HEK293 (cell line): Measurements from ENCODE around the gene TRAF2.
A peak's percentile ranks its signal among the peaks of the same experiment; 100 is the strongest.

Experiments used
- CTCF ChIA-PET: fragments of 350-600 bp; formaldehyde crosslinking; extraction: SDS; loops from one replicate; lab custom pipeline; 2021; ENCODE audit warnings: antibody characterized with exemption; lab: Yijun Ruan, JAX
- POLR2A ChIA-PET: fragments of 300-600 bp; formaldehyde crosslinking; extraction: SDS; loops from one replicate; lab custom pipeline; 2020; ENCODE audit warnings: antibody characterized with exemption, inconsistent platforms; lab: Yijun Ruan, JAX
- H3K27ac ChIP-seq: fragments of 200-500 bp; sonication (Bioruptor generic); 2 replicates; pipeline ENCODE4 v1.5.1; 2014; ENCODE audit warnings: low read depth, low read length, control low read depth, inconsistent platforms; ENCODE audit errors: extremely low read depth
- H3K36me3 ChIP-seq, 2 experiments: fragments of 200-500 bp in 1 of 2; sonication (Bioruptor generic) in 1 of 2; 1 replicate in 1 of 2; 2 replicates in 1 of 2; pipeline ENCODE4 v1.5.1; 2014 to 2017; ENCODE audit warnings: inconsistent platforms in 2 of 2, low read length in 2 of 2; ENCODE audit not compliant: control insufficient read depth in 2 of 2, insufficient read depth in 1 of 2
- H3K4me1 ChIP-seq: fragments of 200-500 bp; sonication (Bioruptor generic); 2 replicates; pipeline ENCODE4 v1.5.1; 2014; ENCODE audit warnings: mild to moderate bottlenecking, low read length, inconsistent platforms; ENCODE audit not compliant: control insufficient read depth, insufficient read depth
- H3K4me3 ChIP-seq: 2 replicates; pipeline ENCODE4 v1.5.1; 2011; ENCODE audit warnings: low read depth, mild to moderate bottlenecking, control low read depth, low read length, moderate library complexity
- H3K9me3 ChIP-seq: fragments of 200-500 bp; sonication (Bioruptor generic); 2 replicates; pipeline ENCODE4 v1.5.1; 2014; ENCODE audit warnings: low read depth, low read length, inconsistent platforms; ENCODE audit not compliant: control insufficient read depth, insufficient read depth
- ATF2 ChIP-seq: fragments of 450-650 bp; formaldehyde crosslinking; IDR thresholded peaks from 2 replicates; pipeline ENCODE4 v1.5.1; 2016; ENCODE audit warnings: missing biosample characterization, missing genetic modification characterization, low read depth
- EGR2 ChIP-seq: fragments of 450-650 bp; formaldehyde crosslinking; IDR thresholded peaks from 2 replicates; pipeline ENCODE4 v1.5.1; 2016; ENCODE audit warnings: low read depth, missing biosample characterization, missing genetic modification characterization
- ZBTB8A ChIP-seq: fragments of 450-650 bp; formaldehyde crosslinking; IDR thresholded peaks from 2 replicates; pipeline ENCODE4 v1.5.1; 2016; ENCODE audit warnings: missing biosample characterization, missing genetic modification characterization
- ZFHX2 ChIP-seq: fragments of 450-650 bp; formaldehyde crosslinking; conservative IDR thresholded peaks from 2 replicates; pipeline ENCODE4 v1.5.1; 2016; ENCODE audit warnings: missing biosample characterization, missing genetic modification characterization
- ZNF138 ChIP-seq: fragments of 450-650 bp; formaldehyde crosslinking; IDR thresholded peaks from 2 replicates; pipeline ENCODE4 v1.5.1; 2016; ENCODE audit warnings: missing biosample characterization, missing genetic modification characterization, borderline replicate concordance
- ZNF148 ChIP-seq: fragments of 450-650 bp; formaldehyde crosslinking; IDR thresholded peaks from 2 replicates; pipeline ENCODE4 v1.5.0; 2017; ENCODE audit warnings: missing biosample characterization, missing genetic modification characterization, borderline replicate concordance
- ZNF157 ChIP-seq: fragments of 450-650 bp; formaldehyde crosslinking; IDR thresholded peaks from 2 replicates; pipeline ENCODE4 v1.5.1; 2016; ENCODE audit warnings: missing biosample characterization, missing genetic modification characterization
- ZNF174 ChIP-seq: fragments of 450-650 bp; formaldehyde crosslinking; IDR thresholded peaks from 2 replicates; pipeline ENCODE4 v1.5.0; 2017; ENCODE audit warnings: missing biosample characterization, mild to moderate bottlenecking, missing genetic modification characterization
- ZNF341 ChIP-seq: fragments of 450-650 bp; formaldehyde crosslinking; IDR thresholded peaks from 2 replicates; pipeline ENCODE4; 2016; ENCODE audit warnings: low read depth, missing biosample characterization, missing genetic modification characterization
- ZNF433 ChIP-seq: fragments of 450-650 bp; formaldehyde crosslinking; IDR thresholded peaks from 2 replicates; pipeline ENCODE4 v1.5.1; 2016; ENCODE audit warnings: missing biosample characterization, missing genetic modification characterization, low read depth
- ZNF48 ChIP-seq: fragments of 450-650 bp; formaldehyde crosslinking; IDR thresholded peaks from 2 replicates; pipeline ENCODE4 v1.5.1; 2016; ENCODE audit warnings: missing biosample characterization, missing genetic modification characterization
- ZNF530 ChIP-seq: fragments of 450-650 bp; formaldehyde crosslinking; IDR thresholded peaks from 2 replicates; pipeline ENCODE4 v1.5.1; 2016; ENCODE audit warnings: low read depth, missing biosample characterization, missing genetic modification characterization
- ZNF558 ChIP-seq: fragments of 450-650 bp; formaldehyde crosslinking; IDR thresholded peaks from 2 replicates; pipeline ENCODE4 v1.5.1; 2016; ENCODE audit warnings: missing biosample characterization, missing genetic modification characterization
- ZNF560 ChIP-seq: fragments of 450-650 bp; formaldehyde crosslinking; IDR thresholded peaks from 2 replicates; pipeline ENCODE4 v1.5.1; 2017; ENCODE audit warnings: missing biosample characterization, missing genetic modification characterization, borderline replicate concordance
- ZNF664 ChIP-seq: fragments of 450-650 bp; formaldehyde crosslinking; IDR thresholded peaks from 2 replicates; pipeline ENCODE4 v1.5.1; 2016; ENCODE audit warnings: missing biosample characterization, missing genetic modification characterization
- ZNF777 ChIP-seq: fragments of 450-650 bp; formaldehyde crosslinking; IDR thresholded peaks from 2 replicates; pipeline ENCODE4 v1.5.1; 2017; ENCODE audit warnings: missing biosample characterization, missing genetic modification characterization, borderline replicate concordance
- TF ChIP-seq, protein P1 (sequence below): fragments of 450-650 bp; formaldehyde crosslinking; IDR thresholded peaks from 2 replicates; pipeline ENCODE4 v1.5.1; 2016; ENCODE audit warnings: missing biosample characterization, missing genetic modification characterization
- TF ChIP-seq, protein P2 (sequence below): fragments of 450-650 bp; formaldehyde crosslinking; IDR thresholded peaks from 2 replicates; pipeline ENCODE4 v1.5.1; 2016; ENCODE audit warnings: missing biosample characterization, missing genetic modification characterization

TRAF2 gene

GRCh38 chr9:136925414-136926153, 39.3 kb downstream of the TRAF2 start (continued):
- TF ChIP-seq ZNF433 (tag by site-specific recombination) (no peak), ZNF341 (tag by site-specific recombination) (no peak), ZNF174 (no peak), ATF2 (tag by site-specific recombination) (no peak), ZNF560 (no peak)

DNA sequence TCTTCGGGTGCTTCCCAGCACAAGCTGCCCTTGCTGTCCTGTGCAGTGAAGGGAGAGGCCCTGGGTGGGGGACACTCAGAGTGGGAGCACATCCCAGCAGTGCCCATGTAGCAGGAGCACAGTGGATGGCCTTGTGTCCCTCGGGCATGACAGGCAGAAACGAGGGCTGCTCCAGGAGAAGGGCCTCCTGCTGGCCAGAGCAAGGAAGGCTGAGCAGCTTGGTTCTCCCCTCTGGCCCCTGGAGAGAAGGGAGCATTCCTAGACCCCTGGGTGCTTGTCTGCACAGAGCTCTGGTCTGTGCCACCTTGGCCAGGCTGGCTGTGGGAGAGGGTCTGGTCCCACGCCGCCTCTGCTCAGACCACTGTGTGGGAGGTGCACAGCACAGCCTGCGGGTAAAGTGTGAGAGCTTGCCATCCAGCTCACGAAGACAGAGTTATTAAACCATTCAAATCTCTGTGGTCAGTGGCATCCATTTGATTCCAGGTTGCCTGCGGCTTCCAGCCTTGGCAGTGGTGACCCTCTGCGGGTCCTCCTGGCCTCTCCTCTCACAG, 39.9 kb downstream of the TRAF2 start:
- ChIA-PET POLR2A (no interaction called here), CTCF (interaction anchor here (0.6 to 1.4 kb wide), 4 partner anchors 20 to 109 kb away, joined by 3 read pairs; no protein-coding TSS in a partner anchor)
- Histone ChIP-seq H3K4me1 (no peaks in the 10 kb centered on the region), H3K36me3 (peaks cover 5 to 57% of the 10 kb centered on the region in 2 experiments; a peak in 2 of 3 replicates), H3K4me3 (no peak overlapping the region), H3K27ac (no peak overlapping the region), H3K9me3 (no peaks in the 10 kb centered on the region)
- TF ChIP-seq, protein P1, sequence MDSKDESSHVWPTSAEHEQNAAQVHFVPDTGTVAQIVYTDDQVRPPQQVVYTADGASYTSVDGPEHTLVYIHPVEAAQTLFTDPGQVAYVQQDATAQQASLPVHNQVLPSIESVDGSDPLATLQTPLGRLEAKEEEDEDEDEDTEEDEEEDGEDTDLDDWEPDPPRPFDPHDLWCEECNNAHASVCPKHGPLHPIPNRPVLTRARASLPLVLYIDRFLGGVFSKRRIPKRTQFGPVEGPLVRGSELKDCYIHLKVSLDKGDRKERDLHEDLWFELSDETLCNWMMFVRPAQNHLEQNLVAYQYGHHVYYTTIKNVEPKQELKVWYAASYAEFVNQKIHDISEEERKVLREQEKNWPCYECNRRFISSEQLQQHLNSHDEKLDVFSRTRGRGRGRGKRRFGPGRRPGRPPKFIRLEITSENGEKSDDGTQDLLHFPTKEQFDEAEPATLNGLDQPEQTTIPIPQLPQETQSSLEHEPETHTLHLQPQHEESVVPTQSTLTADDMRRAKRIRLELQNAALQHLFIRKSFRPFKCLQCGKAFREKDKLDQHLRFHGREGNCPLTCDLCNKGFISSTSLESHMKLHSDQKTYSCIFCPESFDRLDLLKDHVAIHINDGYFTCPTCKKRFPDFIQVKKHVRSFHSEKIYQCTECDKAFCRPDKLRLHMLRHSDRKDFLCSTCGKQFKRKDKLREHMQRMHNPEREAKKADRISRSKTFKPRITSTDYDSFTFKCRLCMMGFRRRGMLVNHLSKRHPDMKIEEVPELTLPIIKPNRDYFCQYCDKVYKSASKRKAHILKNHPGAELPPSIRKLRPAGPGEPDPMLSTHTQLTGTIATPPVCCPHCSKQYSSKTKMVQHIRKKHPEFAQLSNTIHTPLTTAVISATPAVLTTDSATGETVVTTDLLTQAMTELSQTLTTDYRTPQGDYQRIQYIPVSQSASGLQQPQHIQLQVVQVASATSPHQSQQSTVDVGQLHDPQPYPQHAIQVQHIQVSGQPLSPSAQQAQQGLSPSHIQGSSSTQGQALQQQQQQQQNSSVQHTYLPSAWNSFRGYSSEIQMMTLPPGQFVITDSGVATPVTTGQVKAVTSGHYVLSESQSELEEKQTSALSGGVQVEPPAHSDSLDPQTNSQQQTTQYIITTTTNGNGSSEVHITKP (tag by site-specific recombination): no peak
- no peak for TF ChIP-seq ZNF148 (tag by site-specific recombination)
- TF ChIP-seq ZNF560: no peak
- TF ChIP-seq ZNF138 (tag by site-specific recombination): no peak
- TF ChIP-seq ZNF48 (tag by site-specific recombination): no peak
- TF ChIP-seq ZNF664: no peak
- TF ChIP-seq, protein P2, sequence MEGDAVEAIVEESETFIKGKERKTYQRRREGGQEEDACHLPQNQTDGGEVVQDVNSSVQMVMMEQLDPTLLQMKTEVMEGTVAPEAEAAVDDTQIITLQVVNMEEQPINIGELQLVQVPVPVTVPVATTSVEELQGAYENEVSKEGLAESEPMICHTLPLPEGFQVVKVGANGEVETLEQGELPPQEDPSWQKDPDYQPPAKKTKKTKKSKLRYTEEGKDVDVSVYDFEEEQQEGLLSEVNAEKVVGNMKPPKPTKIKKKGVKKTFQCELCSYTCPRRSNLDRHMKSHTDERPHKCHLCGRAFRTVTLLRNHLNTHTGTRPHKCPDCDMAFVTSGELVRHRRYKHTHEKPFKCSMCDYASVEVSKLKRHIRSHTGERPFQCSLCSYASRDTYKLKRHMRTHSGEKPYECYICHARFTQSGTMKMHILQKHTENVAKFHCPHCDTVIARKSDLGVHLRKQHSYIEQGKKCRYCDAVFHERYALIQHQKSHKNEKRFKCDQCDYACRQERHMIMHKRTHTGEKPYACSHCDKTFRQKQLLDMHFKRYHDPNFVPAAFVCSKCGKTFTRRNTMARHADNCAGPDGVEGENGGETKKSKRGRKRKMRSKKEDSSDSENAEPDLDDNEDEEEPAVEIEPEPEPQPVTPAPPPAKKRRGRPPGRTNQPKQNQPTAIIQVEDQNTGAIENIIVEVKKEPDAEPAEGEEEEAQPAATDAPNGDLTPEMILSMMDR (tag by site-specific recombination): no peak
- TF ChIP-seq ZNF558 (tag by site-specific recombination): no peak
- no peak for TF ChIP-seq ZNF157 (tag by site-specific recombination)
- no peak for TF ChIP-seq ZNF777 (tag by site-specific recombination)
- TF ChIP-seq ZNF530 (tag by site-specific recombination): no peak
- TF ChIP-seq ZBTB8A (tag by site-specific recombination): no peak
- peak; percentile 73 for TF ChIP-seq ZFHX2
- peak; percentile 56; the same call in 1 of the 2 replicates for TF ChIP-seq EGR2 (tag by site-specific recombination)
- TF ChIP-seq ZNF341 (tag by site-specific recombination): peak; percentile 64
